PC-3 (cell line): ENCODE results near the gene DAB1.

Experiments
- EZH2phosphoT487 ChIP-seq: fragments of 300-600 bp; sonication (generic); IDR thresholded peaks from 2 replicates; pipeline ENCODE4 v1.6.1; 2018; ENCODE audit warnings: mild to moderate bottlenecking, antibody characterized with exemption, low read length, borderline replicate concordance
- TF ChIP-seq, protein P1 (sequence below): fragments of 300-600 bp; sonication (generic); conservative IDR thresholded peaks from 2 replicates; pipeline ENCODE4 v1.5.1; 2017; ENCODE audit warnings: antibody characterized with exemption, low read depth, mild to moderate bottlenecking, low read length

DNA sequence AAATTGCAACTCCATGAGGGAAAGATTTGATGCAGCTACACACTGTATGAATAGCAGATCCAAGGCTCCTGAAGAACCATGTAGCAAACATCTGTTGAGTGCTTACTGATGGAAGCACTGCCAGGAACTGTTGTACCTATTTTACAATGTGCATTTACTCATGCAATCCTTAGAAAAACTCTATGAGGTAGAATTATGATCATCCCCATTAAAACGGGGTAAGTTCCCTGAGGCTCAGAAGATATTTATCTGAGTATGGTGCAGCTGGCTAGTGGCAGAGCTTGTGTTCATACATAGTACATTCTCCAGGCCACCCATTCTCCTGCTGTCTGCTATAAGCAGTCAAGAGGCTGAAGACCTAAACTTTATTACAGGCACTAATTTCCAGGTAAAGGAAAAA lies 403.6 kb downstream of the DAB1 start:
- TF ChIP-seq, protein P1, sequence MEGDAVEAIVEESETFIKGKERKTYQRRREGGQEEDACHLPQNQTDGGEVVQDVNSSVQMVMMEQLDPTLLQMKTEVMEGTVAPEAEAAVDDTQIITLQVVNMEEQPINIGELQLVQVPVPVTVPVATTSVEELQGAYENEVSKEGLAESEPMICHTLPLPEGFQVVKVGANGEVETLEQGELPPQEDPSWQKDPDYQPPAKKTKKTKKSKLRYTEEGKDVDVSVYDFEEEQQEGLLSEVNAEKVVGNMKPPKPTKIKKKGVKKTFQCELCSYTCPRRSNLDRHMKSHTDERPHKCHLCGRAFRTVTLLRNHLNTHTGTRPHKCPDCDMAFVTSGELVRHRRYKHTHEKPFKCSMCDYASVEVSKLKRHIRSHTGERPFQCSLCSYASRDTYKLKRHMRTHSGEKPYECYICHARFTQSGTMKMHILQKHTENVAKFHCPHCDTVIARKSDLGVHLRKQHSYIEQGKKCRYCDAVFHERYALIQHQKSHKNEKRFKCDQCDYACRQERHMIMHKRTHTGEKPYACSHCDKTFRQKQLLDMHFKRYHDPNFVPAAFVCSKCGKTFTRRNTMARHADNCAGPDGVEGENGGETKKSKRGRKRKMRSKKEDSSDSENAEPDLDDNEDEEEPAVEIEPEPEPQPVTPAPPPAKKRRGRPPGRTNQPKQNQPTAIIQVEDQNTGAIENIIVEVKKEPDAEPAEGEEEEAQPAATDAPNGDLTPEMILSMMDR: no peak
- no peak for TF ChIP-seq EZH2phosphoT487
